Measurements from ENCODE around the gene SLC25A2. TPM values are rescaled to one million over a fixed set of nuclear protein-coding genes. Genes with fewer than 3 reads are reported as not detected.
A peak's percentile ranks its signal among the peaks of the same experiment; 100 is the strongest.

SLC25A2 gene
- total and polyA plus RNA-seq, 2 of the 8 experiments (the other 6 are each of a cell fraction or from before 2014, with no cell fraction given): not detected

- DNase-seq (ENCODE audit: low read depth in 1 of 2, low spot score in 2 of 2): no peak
- Histone ChIP-seq H3K4ac (replicated peaks; ENCODE audit: insufficient read length, low read depth, low read length) (no peak within 1 kb of the TSS), H4K20me1 (replicated peaks in 1 of 2; ENCODE audit: control insufficient read depth in 1 of 2, insufficient read depth in 2 of 2, low read length in 2 of 2) (no peaks in the 10 kb centered on the region)
- TF ChIP-seq EP300 (IDR thresholded peaks at IDR 0.05; ENCODE audit: borderline replicate concordance in 1 of 2, low read depth in 2 of 2, low read length in 2 of 2) (no peak), MAX (IDR thresholded peaks at IDR 0.05) (no peak), ASH2L (IDR thresholded peaks at IDR 0.05; ENCODE audit: low read length) (no peak), CBX5 (IDR thresholded peaks at IDR 0.05; ENCODE audit: low read depth, low read length) (no peak), GTF2F1 (IDR thresholded peaks at IDR 0.05; ENCODE audit: borderline replicate concordance, low read depth, low read length) (no peak), CEBPB (IDR thresholded peaks at IDR 0.05; ENCODE audit: low read depth, low read length) (peak; percentile 32; the same call in 1 of the 2 replicates), SUZ12 (IDR thresholded peaks at IDR 0.05; ENCODE audit: low read length) (no peak), SIX5 (IDR thresholded peaks at IDR 0.05; ENCODE audit: low read depth, low read length) (no peak), SRF (IDR thresholded peaks at IDR 0.05; ENCODE audit: low read depth, low read length) (no peak), FOSL1 (IDR thresholded peaks at IDR 0.05; ENCODE audit: insufficient read depth, low read depth, low read length) (no peak), RAD21 (IDR thresholded peaks at IDR 0.05 in 1 of 2, conservative IDR thresholded peaks at IDR 0.05 in 1 of 2; ENCODE audit: low read depth in 2 of 2, low read length in 2 of 2) (peak; percentile 58 to 65)
Observed at GRCh38 chr5:141338538-141339306, 34.9 kb upstream of the SLC25A2 start, which contains the start of gene PCDHGA2. TSS of gene PCDHGA2 (plus strand) at chr5:141338760.

More at GRCh38 chr5:141338538-141339306, 34.9 kb upstream of the SLC25A2 start, which contains the start of gene PCDHGA2:
- Histone ChIP-seq H3K9ac (replicated peaks in 1 of 4; ENCODE audit: extremely low read depth in 1 of 4, low read depth in 3 of 4, low read length in 3 of 4) (no peak within 1 kb of the TSS), H3K14ac (ENCODE audit: insufficient read length) (no peak within 1 kb of the TSS), H3K79me1 (ENCODE audit: low read depth, low read length) (no peaks in the 10 kb centered on the region), H3K4me1 (replicated peaks in 1 of 4; ENCODE audit: control insufficient read depth in 3 of 4, insufficient read depth in 4 of 4, low read length in 3 of 4) (no peaks in the 10 kb centered on the region), H2BK15ac (ENCODE audit: low read length) (no peak within 1 kb of the TSS), H3K27me3 (replicated peaks in 1 of 4; ENCODE audit: control insufficient read depth in 3 of 4, extremely low read depth in 1 of 4, insufficient read depth in 3 of 4, low read length in 3 of 4) (no peaks in the 10 kb centered on the region), H3K36me3 (ENCODE audit: control insufficient read depth in 2 of 4, insufficient read depth in 4 of 4, low read length in 3 of 4) (no peaks in the 10 kb centered on the region), H3K4me3 (ENCODE audit: extremely low read depth in 1 of 4, insufficient read depth in 2 of 4, low read depth in 3 of 4, low read length in 4 of 4) (no peak within 1 kb of the TSS), H2AFZ (ENCODE audit: low read length) (no peak within 1 kb of the TSS), H3K27ac (ENCODE audit: low read depth, low read length) (no peak within 1 kb of the TSS), H3K18ac (ENCODE audit: extremely low read depth, low read length) (no peak within 1 kb of the TSS), H4K8ac (ENCODE audit: extremely low read depth, insufficient read depth, low read length) (peak within 1 kb of the TSS; percentile 57; the same call in 1 of the 2 replicates), H2AK5ac (ENCODE audit: low read depth, low read length) (no peak within 1 kb of the TSS), H3K23me2 (ENCODE audit: low read depth, low read length) (no peaks in the 10 kb centered on the region), H4K91ac (replicated peaks; ENCODE audit: insufficient read length, low read length) (no peak within 1 kb of the TSS), H3K4me2 (ENCODE audit: insufficient read depth in 1 of 2, low read depth in 2 of 2, low read length in 2 of 2) (no peak within 1 kb of the TSS), H2BK120ac (replicated peaks; ENCODE audit: low read depth, low read length) (no peak within 1 kb of the TSS), H4K5ac (ENCODE audit: insufficient read length, low read depth, low read length) (no peak within 1 kb of the TSS), H2BK5ac (ENCODE audit: low read depth, low read length) (no peak within 1 kb of the TSS), H3K23ac (ENCODE audit: insufficient read length) (no peak within 1 kb of the TSS), H3K56ac (replicated peaks; ENCODE audit: insufficient read length, low read depth, low read length) (no peak within 1 kb of the TSS), H3K9me3 (ENCODE audit: insufficient read depth in 2 of 2, low read depth in 1 of 2, low read length in 1 of 2) (peaks cover 17 to 37% of the 10 kb centered on the region in 2 experiments; a peak in 3 of 4 replicates), H2BK12ac (ENCODE audit: low read depth, low read length) (no peak within 1 kb of the TSS), H3K79me2 (ENCODE audit: control insufficient read depth in 1 of 2, insufficient read depth in 2 of 2, low read length in 2 of 2) (no peaks in the 10 kb centered on the region), H2BK20ac (ENCODE audit: low read length) (no peak within 1 kb of the TSS)
- ChIA-PET POLR2A (ENCODE audit: partially characterized antibody) (interaction anchor here (0.8 to 2.8 kb wide), 4 partner anchors 8 to 75 kb away, joined by 3 to 15 read pairs (median 4); partner anchors contain the start of genes PCDHGA1, PCDHGB1 and TAF7), CTCF (ENCODE audit: partially characterized antibody) (interaction anchor here (0.6 to 3.8 kb wide), 48 partner anchors 8 to 442 kb away, joined by 3 to 40 read pairs (median 4); partner anchors contain the start of genes PCDHB10, PCDHB11, PCDHB12 and PCDHB14)
- WGBS, 2 experiments (ENCODE audit: extremely low coverage in 1 of 2, insufficient coverage in 1 of 2, insufficient read length in 1 of 2, insufficient replicate concordance in 2 of 2, low coverage in 1 of 2, low lambda C conversion rate in 2 of 2, missing lambda C conversion rate in 1 of 2): 81% methylated on average over 27 of the region's 27 CpGs; no CpG with 5 or more reads in 1 of the 2 experiments
- FAIRE-seq: peak; percentile 24

Measured in H1 (cell line).